NCI-H345 treated with DMSO at 0.1 percent for 48 hours (cell line): ENCODE data around the gene HSD3B1.
"Not testable (repeated sequence)": the region's sequence is repeated elsewhere in the genome, so short reads cannot be mapped to it uniquely, and the experiment has no call there.

Experiments used
- DNase-seq: peaks from one replicate; lab custom pipeline; 2025; ENCODE audit not compliant: unreplicated experiment; lab: John Stamatoyannopoulos, UW

The HSD3B1 gene

GRCh38 chr1:119489201-119489600 lies 17.8 kb upstream of the HSD3B1 start:
- DNase-seq, result no peak

- DNase-seq, result no peak
These were observed 16.1 kb upstream of the HSD3B1 start for GRCh38 chr1:119490925-119491324.

- DNase-seq, result no peak
These were observed 14.2 kb upstream of the HSD3B1 start for GRCh38 chr1:119492763-119493162.

- no peak for DNase-seq
These were observed 2.2 kb upstream of the HSD3B1 start for GRCh38 chr1:119504831-119505230.

- no peak for DNase-seq
These were observed 3.0 kb downstream of the HSD3B1 start for GRCh38 chr1:119510046-119510445.

- no peak for DNase-seq
These were observed 8.2 kb downstream of the HSD3B1 start for GRCh38 chr1:119515221-119515620.

GRCh38 chr1:119516247-119516646 lies 9.2 kb downstream of the HSD3B1 start:
- DNase-seq, result no peak

- DNase-seq, result no peak
These were observed 9.7 kb downstream of the HSD3B1 start for GRCh38 chr1:119516680-119517079.

- not testable (repeated sequence) for DNase-seq
These were observed 10.7 kb downstream of the HSD3B1 start for GRCh38 chr1:119517667-119518066.

GRCh38 chr1:119531606-119532323 lies 24.8 kb downstream of the HSD3B1 start:
- DNase-seq, result no peak

- DNase-seq, result no peak
These were observed 25.4 kb downstream of the HSD3B1 start for GRCh38 chr1:119532324-119532910.

- DNase-seq, result no peak
These were observed 28.4 kb downstream of the HSD3B1 start for GRCh38 chr1:119535381-119535780.

- DNase-seq, result no peak
These were observed 31.0 kb downstream of the HSD3B1 start for GRCh38 chr1:119537966-119538365.

GRCh38 chr1:119539636-119540035 lies 32.6 kb downstream of the HSD3B1 start:
- no peak for DNase-seq

GRCh38 chr1:119541389-119541788 lies 34.4 kb downstream of the HSD3B1 start:
- no peak for DNase-seq

- DNase-seq, result no peak
These were observed 35.5 kb downstream of the HSD3B1 start for GRCh38 chr1:119542492-119542946.

- DNase-seq, result no peak
These were observed 37.3 kb downstream of the HSD3B1 start for GRCh38 chr1:119544165-119544762.

GRCh38 chr1:119546641-119547040 lies 39.6 kb downstream of the HSD3B1 start:
- DNase-seq, result no peak

GRCh38 chr1:119547306-119547705 lies 40.3 kb downstream of the HSD3B1 start:
- no peak for DNase-seq

GRCh38 chr1:119547805-119548204 lies 40.8 kb downstream of the HSD3B1 start:
- DNase-seq, result no peak

- DNase-seq, result peak; percentile 68
These were observed 42.7 kb downstream of the HSD3B1 start for GRCh38 chr1:119549719-119550132.

GRCh38 chr1:119550381-119550780 lies 43.4 kb downstream of the HSD3B1 start:
- DNase-seq, result no peak
